Measurements from ENCODE around the gene MUC5B.

MUC5B gene

DNA sequence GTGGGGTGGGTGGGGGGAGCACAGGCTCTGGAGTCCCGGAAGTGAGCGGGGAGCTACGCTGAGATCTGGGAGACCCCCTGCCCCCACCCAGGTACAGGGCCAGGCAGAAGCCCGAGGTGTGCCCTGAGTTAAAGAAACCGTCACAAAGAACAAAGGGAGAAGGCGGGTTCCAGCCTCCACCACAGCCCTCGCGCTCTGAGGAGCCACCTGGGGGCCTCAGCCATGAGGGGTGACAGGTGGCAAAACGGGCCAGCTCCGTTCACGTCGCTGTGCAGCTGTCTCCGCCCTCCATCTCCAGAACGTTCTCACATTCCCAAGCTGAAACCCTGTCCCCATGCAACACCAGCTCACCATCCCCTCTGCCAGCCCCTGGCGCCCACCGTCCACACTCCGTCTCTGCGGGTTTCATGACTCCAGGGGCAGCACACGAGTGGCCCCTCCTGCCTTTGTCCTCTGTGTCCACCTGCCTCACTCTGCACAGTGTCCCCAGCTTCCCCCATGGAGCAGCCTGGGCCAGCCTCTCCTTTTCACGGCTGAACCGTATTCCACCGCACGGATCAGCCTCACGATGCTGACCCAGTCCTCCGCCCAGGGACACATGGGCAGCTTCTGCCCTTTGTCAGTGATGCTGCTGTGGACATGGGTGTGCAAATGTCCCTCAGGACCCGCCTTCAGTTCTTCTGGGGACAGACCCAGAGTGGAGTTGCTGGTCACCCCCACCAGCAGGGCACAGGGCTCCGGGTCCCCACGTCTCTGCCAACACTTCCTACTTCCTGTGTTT, 1.7 kb upstream of the MUC5B start:
- DNase-seq = no peak

DNA sequence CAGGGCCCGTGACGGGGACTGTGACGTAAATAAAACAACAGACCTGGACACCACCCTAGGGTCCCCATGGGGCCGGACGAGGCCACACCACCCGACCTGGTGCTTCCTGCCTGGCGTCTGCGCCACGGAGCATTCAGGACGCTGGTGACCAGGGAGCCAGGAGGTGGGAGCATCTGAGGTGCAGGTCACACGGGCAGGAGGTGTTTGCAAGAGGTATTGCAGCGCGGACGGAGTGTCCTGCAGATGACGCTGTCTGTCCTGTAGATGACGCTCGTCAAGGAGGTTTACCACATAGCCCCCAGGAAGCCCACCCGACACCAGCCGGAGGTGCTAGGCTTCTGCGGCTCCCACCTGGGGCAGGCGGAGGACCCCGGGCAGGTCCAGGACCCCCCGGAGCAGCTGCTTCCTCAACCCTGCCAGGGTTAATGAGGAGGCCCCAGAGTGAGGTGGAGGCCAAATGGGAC, 986 bp upstream of the MUC5B start:
- no peak for DNase-seq

DNA sequence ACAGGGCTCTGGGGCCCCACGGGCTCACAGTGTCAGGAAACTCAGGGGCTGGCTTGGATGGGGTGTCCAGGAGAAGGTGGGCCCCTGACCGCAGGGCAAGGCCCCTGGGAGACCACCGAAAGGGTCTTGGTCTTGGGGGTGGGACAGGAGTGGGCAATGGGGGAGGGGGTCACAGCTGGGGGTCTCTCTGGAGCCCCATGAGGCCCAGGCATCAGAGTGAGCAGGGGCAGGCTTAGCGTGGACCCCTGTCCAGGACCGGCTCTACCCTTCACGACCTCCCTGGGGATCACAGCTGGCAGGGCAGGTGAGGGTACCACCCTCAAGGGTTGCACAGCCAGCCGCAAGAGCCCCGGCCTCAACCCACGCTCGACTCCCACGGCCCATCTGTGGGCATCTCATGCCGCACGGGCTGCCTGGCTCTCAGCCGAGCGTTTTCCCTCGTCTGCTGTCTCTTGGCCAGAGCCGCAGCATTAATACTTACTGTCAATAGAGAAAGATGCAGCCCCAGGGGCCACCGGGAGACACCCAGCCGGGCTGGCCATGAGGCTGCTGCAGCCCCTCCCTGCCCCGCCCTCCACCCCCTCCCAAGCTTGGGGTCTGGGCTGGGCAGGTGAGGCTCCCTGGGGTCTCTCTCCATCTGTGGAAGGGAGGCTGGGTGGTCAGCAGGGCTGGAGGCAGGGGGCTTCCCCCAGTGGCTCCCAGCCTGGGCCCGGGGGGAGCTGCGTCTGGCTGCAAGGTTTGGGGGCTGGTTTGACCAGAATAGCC, 662 bp downstream of the MUC5B start:
- no peak for DNase-seq

DNA sequence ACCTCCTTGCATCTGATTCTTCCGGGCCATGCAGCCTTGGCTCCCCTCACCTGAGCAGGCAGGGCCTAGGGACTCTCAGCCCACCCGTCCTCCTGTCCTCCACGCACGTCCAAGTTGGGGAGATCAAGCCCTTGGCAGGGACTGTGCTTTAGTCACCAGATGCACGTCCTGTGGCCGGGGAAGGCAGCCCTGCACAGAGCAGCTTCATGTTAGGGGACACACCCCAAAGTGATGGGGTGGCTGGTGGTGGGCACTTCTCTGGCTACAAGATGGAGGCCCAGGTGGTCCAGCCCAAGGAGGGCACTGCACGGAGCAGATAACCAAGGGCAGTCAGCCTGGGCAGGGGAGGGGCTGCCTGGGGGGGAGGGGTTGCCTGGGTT, 1.2 kb downstream of the MUC5B start:
- DNase-seq = no peak

DNA sequence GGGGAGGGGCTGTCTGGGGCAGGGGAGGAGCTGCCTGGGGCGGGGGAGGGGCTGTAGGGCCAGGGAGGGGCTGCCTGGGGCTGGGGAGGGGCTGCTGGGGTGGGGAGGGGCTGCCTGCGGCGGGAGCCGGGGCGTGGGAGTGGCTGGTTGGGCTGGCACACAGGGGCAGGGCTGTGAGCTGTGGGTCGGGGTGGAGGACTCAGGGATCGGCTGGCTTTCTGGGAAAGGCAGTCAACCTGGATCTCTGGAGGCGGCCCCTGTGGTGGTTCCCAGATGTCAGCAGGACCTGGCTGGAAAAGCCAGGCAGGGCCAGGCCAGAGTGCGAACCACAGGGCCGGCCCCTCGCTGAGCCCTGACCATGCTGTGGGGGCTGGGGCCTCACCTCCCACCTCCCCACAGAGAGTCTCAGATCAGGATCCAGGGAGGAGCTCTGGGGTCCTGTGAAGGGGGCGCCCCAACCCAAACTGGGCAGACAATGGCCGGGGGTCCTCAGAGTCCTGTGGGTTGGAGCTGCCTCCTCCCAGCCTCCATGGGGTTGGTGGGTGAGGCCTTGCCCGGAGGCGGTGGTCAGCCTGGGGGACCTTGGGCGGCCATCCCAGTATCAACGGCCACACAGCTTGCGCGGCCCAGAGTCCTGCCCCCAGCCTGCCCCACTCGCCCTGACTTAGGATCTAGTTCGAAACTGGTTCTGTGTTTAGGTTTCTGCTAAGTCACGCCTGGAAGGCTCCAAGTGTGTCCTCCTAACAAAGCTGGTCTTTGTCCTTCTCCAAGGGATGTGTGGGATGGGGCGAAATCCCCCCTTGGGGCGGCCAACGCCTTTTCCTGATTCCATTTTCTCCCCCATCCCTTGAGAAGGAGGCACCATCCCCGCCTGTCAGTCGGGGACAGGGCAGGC, 1.9 kb downstream of the MUC5B start:
- DNase-seq = no peak

DNA sequence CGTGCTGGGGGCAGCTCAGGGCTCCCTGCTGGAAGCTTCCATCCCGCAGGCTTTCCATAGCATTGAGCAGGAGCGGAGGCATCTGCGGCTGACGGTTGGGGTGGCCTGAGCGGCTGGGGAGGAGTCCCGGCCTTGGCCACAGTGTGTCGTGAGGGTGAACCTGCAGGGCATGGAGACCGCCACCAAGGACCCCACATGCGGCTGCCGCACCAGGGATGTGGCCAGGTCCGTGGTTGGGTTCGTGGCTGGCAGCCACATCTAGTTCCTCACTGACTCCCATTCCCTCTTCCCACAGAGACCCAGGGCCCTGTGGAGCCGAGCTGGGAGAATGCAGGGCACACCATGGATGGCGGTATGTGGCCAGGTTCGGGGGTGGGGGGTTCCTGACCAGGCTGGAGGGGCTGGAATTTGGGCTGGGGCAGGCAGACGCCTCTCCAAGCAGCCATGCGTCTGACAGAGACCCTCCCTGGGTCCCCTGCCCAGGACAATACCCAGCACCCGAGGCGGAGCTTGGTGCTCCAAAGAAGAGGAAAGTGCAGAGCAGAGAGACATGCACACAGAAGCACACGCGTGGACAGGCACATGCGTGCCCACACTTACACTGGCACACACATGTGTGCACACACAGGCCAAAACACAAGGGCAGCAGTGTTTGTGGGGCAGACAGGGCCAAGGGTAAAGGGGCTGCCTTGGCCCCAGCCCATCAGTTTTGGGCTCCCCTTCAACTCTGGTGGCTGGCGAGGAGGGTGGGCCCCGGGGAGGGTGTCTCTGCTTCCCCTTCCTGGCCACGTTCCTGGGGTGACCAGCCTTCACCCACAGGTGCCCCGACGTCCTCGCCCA, 2.7 kb downstream of the MUC5B start:
- no peak for DNase-seq

DNA sequence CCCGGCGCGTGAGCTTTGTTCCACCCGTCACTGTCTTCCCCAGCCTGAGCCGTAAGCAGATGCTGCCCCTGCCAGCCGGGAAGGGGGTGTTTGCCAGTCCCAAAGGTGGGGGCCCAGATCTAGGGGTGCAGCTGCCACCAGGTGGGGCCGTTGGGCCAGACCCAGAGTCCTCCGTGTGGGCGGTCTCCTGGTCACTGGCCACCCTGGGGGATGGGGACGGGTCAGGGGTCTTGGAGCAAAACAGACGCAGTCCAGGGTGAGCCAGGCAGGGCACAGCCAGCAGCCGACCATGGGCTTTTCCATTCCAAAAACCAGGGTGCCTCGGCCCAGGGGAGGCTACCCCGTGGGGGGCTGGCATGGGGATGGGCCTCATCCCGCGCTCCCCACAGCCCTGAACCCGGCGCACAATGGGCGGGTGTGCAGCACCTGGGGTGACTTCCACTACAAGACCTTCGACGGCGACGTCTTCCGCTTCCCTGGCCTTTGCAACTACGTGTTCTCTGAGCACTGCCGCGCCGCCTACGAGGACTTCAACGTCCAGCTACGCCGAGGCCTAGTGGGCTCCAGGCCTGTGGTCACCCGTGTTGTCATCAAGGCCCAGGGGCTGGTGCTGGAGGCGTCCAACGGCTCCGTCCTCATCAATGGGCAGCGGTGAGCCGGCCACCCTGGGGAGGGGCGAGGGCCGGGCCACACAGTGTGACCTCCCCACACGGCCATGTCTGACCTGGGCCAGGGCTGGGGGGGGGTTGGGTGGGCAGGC, 3.5 kb downstream of the MUC5B start:
- peak; percentile 21 to 44 (median 35) for DNase-seq

DNA sequence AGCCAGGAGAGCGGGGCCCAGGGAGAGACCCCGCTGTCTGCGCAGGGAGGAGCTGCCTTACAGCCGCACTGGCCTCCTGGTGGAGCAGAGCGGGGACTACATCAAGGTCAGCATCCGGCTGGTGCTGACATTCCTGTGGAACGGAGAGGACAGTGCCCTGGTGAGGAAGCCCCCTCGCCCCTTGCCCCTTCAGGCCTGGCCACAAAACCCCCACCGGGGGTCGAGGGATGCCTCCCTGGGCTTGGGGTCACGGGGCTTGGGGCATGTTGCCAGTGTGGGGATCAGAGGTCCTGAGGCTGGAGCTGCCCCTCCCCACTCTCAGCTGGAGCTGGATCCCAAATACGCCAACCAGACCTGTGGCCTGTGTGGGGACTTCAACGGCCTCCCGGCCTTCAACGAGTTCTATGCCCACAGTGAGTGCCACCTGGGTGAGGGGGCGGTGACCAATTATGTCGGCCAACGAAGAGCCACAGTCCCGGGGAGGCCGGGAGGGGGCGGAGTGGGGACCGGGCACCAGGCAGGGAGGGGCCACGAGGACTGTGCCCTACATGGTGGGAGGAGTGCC, 4.2 kb downstream of the MUC5B start:
- no peak for DNase-seq

DNA sequence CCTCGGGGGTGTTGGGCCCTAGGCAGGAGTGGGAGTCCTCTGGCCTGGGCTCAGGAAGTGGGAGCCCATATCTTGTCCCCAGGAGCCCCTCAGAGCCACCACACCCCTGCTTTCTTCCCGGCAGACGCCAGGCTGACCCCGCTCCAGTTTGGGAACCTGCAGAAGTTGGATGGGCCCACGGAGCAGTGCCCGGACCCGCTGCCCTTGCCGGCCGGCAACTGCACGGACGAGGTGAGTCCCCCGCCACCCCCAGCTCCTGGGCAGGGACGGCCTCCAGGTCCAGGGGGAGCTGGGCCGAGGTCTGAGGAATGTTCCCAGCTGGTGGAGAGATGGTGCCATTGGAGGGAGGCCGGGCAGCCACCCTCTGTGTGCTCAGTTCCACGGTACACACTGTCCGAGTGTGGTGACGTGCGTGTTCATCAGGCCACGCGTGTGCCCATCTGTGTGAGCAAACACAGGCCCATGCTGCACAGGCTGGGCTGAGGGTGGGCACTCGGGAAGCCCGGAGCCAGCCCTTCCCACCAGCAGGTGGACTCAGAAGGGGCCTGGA, 4.8 kb downstream of the MUC5B start:
- DNase-seq = no peak

DNA sequence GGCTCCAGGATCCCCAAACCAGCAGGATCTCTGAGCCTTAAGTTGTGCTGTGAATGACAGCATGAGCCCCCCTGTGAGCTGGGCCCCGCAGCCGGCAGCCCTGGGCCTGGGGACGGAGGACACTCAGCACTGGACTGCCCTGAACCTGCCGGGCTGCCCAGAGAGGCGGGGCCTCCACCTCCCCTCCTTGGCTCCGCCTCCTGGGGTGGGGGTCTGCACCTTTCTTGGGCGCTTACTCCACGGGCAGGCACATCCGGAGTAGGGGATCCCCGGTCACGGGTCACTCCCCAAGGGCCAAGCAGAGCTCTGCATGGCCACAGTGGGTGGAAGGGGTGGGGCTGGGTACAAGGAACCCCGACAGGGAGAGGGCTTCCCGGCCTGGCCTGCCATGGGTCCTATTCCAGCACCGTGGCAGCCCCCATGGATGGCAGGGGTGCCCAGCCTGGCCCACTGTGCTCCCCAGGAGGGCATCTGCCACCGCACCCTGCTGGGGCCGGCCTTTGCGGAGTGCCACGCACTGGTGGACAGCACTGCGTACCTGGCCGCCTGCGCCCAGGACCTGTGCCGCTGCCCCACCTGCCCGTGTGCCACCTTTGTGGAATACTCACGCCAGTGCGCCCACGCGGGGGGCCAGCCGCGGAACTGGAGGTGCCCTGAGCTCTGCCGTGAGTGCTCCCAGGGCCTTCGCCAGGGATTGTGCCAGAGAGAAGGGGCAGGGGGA, 5.4 kb downstream of the MUC5B start:
- DNase-seq = no peak

DNA sequence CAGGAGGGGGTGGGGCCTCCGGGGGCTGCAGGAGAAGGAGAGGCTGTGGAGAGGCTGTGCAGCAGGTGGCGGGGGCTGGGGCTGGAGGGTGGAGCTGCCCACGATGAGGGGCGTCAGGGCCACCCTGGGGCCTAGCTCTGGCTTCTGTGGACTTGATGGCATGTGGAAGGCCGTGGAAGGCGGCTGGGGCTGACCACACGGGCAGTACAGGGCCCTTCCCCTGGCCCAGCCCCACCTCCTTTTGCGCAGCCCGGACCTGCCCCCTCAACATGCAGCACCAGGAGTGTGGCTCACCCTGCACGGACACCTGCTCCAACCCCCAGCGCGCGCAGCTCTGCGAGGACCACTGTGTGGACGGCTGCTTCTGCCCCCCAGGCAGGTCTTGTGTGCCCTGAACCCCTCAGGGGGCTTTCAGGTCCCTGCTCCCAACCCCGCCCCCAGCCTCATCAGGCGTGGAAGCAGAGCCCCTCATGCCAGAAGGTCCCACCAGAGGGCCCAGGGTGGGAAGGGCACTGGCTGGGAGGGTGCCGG, 6.1 kb downstream of the MUC5B start:
- DNase-seq = no peak

DNA sequence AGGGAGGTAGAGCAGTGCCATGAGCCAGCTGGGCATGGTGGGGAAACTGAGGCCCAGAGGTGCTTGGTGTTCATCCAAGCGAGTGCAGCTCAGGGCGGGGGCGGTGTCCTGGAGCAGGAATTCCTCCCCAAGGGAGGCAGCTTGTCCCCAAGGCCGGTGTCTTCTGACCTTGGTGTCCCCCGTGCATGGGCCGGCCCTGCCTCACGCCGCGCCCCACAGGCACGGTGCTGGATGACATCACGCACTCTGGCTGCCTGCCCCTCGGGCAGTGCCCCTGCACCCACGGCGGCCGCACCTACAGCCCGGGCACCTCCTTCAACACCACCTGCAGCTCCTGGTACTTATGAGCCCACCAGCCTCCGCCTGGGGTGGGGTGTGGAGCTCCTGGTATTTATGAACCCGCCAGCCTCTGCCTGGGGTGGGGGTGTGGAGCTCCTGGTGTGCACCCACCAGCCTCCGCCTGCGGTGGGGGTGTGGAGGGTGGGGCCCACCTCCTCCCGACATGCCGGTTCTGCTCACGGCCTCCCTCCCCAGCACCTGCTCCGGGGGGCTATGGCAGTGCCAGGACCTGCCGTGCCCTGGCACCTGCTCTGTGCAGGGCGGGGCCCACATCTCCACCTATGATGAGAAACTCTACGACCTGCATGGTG, 6.7 kb downstream of the MUC5B start:
- no peak for DNase-seq

DNA sequence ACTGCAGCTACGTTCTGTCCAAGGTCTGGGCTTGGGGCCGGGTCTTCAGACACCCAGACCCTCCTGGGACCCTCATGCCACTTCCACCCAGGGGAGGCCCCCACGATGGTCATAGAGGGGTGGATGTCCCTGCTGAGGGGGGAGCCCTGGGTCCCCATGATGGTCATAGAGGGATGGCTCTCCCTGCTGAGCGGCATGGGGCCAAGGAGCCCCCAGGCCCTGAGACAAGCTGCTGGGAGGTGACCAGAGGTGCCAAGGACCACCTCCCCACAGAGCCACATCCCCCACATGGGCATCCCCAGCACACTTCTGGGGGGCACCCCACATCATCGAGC, 7.2 kb downstream of the MUC5B start:
- DNase-seq = no peak

DNA sequence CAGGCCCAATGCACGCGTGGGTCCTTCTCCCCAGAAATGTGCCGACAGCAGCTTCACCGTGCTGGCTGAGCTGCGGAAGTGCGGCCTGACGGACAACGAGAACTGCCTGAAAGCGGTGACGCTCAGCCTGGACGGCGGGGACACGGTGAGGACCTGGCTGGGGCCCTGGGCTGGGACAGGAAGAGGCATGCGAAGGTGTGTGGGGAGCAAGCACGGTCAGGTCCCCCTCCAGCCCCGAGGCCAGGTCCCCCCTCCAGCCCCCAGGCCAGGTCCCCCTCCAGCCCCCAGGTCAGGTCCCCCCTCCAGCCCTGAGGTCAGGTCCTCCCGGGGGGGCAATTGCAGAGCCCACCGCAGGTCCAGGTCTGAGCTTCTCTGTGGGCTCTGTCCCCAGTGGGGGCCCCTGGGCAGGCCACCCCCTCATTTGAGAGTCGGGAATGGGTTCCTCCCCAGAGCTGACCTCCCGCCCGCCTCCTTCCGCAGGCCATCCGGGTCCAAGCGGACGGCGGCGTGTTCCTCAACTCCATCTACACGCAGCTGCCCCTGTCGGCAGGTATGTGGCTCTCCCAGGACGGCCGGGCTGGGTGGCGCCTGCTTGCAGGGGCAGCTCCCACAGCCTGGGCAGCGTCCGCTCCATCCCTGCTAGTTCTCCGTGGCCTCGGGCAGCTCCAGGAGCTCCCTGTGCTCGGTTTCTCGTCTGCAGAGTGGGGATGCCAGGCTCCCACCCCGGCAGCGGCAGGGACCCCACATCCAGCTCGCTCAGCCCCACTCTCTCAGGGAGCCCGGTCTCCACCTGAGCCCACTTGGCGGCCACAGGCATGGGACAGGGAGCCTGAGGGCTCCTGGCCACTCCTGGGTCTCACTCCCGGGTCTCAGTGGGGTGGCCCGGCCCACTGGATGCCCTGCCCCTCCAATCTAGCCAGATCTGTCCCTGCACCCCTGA, 7.9 kb downstream of the MUC5B start:
- DNase-seq = no peak

DNA sequence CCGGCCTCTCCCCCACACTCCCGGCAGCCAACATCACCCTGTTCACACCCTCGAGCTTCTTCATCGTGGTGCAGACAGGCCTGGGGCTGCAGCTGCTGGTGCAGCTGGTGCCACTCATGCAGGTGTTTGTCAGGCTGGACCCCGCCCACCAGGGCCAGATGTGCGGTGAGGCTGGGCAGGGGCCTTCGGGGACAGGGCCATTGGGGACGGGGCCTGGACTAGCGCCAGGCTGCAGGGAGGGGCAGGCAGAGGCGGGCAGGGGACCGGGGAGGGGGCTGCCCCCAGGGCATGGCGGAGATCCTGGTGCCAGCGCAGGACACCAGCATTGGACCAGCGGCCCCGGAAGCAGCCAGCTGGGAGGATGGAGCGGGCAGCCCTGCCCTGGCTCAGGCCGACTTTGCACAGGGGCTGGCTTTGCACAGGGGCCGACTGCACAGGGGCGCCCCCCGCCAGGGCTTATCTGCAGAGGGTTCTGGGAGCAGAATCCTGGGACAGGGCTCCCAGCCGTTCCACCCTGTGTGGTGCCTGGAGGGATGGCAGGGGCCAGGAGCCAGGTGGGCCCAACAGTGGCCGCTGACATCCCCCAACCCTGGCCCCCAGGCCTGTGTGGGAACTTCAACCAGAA, 8.6 kb downstream of the MUC5B start:
- DNase-seq = no peak

DNA sequence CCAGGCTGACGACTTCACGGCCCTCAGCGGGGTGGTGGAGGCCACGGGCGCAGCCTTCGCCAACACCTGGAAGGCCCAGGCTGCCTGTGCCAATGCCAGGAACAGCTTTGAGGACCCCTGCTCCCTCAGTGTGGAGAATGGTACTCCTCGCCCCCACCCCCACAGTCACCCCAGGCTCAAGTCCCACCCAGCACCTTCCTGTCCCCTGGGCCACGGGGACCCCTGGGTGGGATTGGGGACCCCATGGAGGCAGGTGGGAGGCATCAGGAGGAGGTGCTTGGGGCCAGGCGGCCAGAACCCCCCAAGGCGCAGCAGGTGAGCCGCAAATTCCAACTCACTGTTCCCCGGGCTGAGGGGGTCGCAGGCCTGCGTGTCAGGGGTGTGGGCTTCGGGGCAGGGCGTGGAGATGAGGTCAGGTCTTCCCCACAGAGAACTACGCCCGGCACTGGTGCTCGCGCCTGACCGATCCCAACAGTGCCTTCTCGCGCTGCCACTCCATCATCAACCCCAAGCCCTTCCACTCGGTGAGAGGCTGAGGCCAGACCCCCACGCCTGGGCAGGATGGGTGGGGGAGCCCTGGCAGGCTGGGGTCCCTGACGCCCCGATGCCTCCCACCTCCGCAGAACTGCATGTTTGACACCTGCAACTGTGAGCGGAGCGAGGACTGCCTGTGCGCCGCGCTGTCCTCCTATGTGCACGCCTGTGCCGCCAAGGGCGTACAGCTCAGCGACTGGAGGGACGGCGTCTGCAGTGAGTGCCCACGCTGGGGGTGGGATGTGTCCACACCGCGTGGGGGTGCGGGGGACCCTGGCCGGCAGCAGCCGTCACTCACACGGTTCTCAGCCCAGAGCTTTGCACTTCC, 9.4 kb downstream of the MUC5B start:
- DNase-seq = no peak

DNA sequence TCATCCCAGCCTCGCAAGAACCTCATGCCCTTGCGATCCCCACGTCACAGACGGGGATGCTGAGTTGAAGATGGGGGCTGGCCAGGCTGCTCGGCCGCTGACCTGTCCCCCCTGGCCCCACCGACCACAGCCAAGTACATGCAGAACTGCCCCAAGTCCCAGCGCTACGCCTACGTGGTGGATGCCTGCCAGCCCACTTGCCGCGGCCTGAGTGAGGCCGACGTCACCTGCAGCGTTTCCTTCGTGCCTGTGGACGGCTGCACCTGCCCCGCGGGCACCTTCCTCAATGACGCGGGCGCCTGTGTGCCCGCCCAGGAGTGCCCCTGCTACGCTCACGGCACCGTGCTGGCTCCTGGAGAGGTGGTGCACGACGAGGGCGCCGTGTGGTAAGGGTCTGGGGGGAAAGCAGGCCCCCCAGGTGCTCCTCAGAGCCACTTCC, 10.0 kb downstream of the MUC5B start:
- no peak for DNase-seq

All from suppressor macrophage treated with lipopolysaccharide for 1 hour (primary cell).